GM19023 (cell line): ENCODE measurements around the gene PPFIA2.

Experiments used
- ATAC-seq: cut with Tn5 transposase; IDR thresholded peaks from one replicate; pipeline ENCODE4 v1.9.1; 2021; ENCODE audit warnings: mild to moderate bottlenecking, moderate library complexity; ENCODE audit not compliant: unreplicated experiment

Gene PPFIA2

DNA sequence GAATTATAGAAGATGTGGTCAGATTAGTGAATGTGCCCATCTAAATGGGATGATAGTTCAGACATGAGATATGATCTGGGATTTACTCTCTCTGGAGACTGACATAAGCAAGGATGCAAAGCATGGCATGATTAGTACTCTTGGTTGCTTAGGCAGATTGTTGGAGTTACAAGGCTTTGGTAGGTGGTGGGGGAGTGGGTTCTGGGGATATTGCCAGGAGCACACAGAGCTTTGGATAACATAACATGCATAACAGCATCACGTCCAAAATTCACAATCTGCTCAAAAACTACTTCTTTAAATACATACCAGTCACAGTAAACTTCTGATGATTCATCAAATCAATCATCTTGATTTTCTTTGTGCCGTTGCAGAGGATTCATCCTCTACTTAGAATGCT lies 393.9 kb downstream of the PPFIA2 start:
- no peak for ATAC-seq

DNA sequence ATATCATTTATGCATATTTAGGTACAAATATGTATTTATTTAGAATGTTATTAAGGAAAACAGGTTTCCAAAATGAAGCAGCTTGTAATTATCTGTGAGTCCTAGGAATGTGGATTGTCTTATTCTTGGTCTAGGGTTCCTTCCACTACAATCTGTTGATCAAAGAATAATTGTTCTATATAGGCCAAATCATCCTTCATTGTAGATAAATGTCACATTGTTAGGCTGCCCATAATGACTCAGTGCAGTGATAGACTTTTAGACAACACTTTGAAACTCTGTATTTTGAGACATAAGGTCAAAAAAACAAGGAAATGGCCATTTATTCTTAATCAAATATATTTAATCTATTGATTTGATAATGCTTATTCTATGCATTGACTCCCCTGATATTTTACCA lies 398.2 kb downstream of the PPFIA2 start:
- ATAC-seq: no peak

DNA sequence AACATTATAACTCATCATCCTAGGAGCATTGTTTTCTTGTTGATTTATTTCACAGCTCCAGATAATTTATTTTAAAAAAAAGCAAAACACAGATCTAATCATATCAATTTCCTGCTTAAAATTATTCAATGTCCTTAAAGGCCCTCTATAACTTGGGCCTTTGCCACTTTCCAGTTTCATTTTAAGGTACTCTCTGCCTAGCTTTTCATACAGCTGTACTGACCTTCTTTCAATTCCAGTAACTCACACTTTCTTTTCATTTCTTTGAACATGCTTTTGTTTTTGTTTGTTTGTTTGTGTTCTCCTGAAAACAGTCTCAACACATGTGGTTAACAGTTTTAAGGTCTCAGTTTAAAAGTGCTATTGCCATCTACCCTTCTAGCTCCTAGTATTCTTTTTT lies 399.4 kb downstream of the PPFIA2 start:
- no peak for ATAC-seq

DNA sequence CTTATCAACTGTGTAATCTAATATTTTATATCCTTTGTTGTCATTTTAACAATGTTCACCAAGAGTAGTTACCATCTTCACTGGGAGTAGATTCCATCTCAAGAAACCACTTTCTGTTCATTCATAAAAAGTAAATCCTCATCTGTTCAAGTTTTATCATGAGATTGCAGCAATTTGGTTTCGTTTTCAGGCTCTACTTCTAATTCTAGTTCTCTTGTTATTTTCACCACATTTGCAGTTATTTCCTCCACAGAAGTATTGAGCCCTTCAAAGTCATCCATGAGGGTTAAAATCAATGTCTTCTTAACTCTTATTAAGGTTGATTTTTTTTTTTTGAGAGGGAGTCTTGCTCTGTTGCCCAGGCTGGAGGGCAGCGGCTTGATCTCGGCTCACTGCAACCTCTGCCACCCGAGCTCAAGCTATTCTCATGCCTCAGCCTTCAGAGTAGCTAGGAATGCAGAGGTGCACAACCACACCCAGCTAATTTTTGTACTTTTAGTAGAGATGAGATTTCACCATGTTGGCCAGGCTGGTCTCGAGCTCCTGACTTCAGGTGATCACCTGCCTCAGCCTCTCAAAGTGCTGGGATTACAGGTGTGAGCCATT lies 404.7 kb downstream of the PPFIA2 start:
- ATAC-seq: no peak

DNA sequence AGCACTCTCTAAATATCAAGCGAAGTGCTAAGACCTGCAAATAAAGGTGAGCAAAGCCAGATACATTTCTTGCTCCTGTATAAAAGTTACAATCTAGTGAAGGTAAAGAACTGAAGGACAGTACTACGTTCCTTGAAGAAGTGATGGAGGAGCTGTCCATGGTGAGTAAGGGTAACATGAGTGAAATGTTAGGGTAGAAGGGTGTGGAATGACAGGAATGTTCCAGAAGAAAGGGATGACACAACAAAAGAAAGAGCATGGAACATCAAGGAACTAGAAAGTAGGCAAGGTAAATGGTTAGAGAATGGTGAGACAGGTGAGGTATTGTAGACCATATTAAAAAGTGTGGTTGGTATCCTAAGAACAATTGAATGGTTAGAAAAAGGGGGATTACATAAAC lies 408.8 kb downstream of the PPFIA2 start:
- no peak for ATAC-seq

DNA sequence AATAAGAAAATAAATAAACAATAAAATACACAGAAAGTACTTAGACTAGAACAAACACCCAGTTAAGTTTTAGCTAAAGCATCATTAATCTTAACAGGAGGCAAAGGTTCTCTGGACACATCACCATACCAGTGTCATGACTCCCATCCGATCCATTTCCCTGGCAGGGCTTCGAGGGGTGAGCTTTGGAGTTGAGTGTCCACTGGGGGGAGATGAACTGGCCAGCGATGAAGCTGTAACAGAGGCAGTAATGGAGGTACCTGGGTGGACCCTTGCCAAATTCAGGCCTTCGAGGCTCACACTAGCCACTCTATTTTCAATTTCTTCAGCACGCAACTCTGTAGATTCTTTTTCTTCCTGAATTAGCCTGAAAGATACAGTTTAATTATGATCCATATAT lies 411.7 kb downstream of the PPFIA2 start:
- no peak for ATAC-seq

DNA sequence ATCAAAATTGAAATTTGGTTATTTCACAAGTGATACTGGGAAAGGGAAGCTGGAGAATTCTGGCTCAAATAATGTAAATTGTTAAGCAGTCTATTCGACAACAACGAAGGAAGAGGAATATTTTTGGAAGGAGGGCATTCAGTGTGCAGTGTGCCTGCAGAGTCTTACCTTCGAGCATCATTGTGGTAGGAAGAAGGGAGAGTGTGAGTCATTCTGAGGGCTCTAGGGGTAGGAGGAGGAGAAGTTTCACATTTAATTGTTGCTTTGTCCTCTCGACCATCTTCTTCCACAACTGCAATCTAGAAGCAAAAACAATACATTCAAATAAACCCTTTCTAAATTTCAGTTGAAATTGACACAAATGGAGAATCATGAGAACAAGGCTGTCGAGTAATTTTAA lies 418.2 kb downstream of the PPFIA2 start:
- ATAC-seq: no peak

DNA sequence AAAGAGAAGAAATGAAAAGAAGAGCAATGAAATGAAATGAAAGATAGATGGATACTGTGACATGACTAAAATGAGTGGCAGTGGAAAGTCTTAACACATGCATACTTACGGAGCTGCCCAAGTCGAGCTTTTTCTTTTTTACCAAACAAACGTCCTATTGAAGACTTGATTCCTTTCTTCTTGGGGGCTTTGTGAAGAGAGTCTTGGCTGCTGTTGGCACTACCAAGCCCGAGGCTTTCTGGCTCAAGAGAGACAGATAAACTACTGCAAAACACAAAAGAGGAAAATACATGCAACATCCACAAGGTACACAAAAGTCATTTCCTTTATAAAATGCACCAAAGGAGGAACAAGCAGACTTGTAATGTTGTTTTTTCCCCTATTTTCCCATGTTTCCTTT lies 420.1 kb downstream of the PPFIA2 start:
- no peak for ATAC-seq

DNA sequence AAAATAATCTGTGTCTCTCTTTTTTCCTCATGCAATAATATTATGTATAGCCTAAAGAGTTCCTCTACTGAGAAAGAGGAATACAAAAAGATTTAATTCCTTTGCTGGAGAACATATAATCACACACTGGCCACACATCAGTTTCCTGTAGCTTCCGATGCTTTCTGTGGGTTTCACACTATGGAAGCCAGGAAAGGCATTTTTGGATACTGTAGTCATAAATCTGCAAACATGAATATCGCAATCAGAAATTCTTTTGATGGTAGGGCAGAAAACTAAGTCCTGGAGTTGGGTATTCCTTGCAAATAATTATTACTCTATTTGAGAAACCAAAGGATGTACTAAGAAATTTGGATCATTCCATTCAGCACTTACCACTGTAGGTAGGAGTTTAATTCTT lies 421.3 kb downstream of the PPFIA2 start:
- ATAC-seq: no peak

DNA sequence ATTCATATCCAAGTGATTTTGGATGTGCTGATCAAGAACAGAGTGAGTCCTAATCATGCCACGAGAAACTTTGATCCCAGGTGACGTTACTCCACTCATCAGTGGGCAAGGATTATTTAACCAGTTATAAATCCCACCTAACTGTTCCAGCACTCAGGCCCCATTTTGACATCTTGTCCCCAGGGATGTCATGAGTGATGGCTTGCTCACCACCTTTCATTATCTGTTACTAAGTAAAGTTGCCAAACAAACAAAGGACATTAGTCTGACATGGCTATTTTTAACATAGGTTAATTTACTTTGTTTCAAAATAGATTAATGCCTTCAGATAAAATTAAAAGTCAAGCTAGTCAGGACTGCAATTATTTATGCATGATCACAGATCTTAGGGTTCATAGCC lies 425.3 kb downstream of the PPFIA2 start:
- no peak for ATAC-seq

DNA sequence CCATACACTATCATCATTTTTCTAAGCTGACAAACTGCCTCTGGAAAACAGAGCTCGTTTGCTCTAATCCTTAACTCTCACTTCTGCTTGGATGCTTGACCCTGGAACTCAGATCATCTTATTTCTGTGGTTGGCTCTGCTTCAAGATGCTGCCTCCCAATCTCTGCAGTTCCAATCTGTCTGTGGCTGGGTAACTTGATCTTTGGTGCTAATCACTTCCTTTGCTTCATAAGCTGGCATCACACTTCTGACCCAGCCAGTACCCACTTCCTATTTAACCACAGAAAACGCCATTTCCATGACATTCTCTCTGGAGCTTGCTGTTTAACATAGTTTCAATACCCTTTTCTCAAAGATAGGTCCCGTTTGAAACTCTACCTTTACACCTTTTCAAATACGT lies 427.1 kb downstream of the PPFIA2 start:
- no peak for ATAC-seq

DNA sequence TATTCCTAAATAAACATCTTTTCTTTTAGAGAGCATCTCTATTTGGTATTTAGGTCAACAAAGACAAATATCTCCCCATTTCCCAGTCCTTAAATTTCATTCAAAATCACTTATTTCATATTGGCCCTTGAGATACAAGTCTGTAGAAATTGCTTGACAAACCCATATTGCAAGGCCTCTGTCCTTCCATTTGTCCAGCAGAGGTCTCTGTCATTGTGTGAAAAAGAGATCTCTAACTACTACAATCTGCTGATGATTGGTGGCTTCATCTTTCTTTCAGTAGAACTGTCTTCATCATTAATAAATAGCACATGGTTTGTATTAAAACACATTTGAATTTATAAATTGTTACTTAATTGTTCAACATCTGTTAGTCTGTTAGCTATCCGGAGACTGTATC lies 428.7 kb downstream of the PPFIA2 start:
- no peak for ATAC-seq

DNA sequence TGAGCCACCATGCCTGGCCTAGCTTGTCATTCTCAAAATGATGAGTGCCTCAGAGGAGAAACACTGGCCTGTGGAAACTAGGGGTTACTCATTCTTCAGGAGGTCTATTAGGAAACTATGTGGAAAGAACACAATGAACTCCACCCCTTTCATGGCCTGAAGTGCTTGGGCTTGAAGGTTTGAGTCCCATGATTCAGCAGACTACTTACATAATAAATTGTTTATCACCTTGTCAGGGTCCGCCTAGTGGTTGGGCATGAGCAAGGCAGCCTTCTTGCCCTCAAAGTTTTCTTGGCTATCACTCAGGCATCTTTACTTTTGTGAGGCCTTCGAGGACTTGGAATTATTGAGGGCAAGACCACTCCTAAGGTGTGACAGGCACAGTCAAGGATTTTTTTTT lies 430.1 kb downstream of the PPFIA2 start:
- ATAC-seq: peak; percentile 76

DNA sequence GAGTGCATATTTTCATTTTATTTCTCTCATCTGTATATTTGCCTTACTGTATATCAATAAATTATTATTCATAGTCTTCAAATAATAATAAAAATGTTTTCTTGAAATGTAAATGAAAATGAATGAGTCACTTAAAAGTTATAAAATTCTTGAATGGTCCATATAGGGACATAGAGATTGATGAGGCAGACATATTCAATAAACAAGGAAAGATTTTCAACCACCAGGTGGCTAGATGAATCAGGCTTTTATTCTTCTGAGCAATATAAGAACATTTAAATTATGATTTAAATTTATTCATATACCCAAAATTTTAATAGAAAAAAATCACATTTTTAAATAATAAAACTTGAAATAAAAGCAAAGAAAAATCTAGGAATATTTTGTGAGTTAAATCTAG lies 431.7 kb downstream of the PPFIA2 start:
- no peak for ATAC-seq

DNA sequence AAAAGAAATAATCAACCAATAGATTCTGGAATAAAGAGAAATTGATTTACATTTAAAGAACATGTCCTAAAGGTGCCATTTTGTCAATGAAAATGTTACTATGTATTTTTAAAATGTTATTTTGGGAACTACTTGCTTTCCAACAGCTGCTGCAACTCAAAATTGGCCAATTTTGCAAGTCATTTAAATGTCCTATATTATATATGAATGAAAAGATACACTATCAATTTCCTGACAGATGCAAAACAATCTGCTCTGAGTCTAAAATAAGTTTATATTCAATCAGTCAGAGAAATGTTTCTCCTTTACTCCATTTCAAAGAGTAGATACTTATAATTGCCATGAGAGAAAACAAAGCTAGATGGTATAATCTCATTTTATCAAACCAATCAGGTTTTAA lies 434.1 kb downstream of the PPFIA2 start:
- ATAC-seq: no peak

DNA sequence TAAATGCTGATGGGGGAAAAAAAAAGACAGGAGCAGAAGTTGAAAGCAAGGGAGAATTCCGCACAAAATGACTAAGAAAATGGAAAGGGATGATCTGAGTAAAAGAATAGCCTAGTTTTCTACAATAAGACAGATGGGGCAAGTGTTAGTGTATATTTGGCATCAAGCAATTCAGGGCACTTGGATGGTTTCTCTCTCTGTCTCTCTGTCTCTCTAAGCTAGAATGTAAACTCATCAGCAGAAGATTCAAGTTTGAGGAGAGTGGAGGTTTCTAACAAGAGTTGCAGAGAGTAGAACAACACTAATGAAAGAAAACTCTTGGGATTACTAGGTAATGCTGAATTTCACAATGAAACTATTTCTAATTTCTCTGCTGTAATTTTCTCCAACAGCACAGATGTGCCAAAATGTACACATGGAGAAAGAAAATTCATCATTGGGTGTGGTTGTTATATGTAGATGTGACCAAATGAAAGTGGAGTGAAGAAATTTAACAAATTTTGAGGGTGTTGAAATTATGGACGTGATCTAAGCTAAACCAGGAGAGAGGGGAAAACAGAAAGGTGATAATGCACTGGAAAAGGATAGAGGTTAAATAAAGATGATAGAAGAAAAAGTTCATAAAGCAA lies 444.1 kb downstream of the PPFIA2 start:
- ATAC-seq: no peak

DNA sequence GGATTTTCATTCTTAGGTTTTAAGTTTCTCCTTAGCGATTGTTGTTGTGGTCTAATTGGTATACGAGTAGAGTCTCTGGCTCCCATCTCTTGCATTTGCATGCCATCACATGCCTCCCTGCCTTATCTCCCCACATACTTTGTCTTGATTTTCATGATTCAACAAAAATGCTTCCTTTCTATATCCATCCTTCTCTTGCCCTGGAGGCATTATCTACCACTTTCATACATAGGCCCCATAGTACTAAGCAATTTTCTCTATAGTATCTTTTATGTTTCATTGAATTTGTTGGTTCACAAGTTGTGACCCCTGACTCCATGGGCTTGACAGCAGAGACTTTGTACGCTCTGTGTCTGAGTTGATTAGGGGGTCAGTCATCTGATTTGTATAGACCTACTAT lies 455.2 kb downstream of the PPFIA2 start:
- no peak for ATAC-seq

DNA sequence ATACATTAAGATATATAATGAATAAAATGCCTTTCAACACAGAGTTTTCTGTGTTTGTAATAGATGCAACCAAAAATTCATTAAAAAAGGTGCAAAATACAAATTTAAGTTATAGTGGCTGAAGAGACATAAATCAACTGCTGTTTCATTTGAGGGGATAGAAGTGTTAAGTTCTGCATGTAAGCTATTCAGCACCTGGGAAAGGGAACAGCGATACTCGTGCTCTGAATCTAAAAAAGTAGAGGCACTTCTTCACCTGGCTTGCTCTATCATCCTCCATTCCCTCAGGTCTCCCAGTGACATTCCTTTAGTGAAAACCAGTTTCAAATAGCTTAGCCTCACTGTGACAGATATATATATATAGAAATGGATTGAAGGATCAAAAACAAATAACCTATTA lies 458.7 kb downstream of the PPFIA2 start:
- no peak for ATAC-seq

DNA sequence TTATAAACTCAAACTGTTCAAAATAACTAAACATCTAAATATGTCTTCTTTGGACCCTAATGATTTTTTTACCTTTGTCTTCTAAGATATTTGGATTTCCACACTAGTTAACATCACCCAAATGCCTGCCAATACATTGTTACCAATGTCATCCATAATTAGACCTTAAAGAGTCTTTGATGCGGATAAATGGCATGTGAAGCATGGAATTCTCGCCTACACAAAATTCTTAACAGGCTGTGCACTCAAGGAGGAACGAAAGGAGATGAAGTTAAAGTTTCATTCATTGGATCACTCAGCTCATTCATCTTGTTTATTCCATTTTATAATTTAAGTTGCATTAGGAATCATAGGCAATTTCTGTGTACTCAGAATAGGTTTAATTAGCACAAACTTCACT lies 461.5 kb downstream of the PPFIA2 start:
- ATAC-seq: no peak

DNA sequence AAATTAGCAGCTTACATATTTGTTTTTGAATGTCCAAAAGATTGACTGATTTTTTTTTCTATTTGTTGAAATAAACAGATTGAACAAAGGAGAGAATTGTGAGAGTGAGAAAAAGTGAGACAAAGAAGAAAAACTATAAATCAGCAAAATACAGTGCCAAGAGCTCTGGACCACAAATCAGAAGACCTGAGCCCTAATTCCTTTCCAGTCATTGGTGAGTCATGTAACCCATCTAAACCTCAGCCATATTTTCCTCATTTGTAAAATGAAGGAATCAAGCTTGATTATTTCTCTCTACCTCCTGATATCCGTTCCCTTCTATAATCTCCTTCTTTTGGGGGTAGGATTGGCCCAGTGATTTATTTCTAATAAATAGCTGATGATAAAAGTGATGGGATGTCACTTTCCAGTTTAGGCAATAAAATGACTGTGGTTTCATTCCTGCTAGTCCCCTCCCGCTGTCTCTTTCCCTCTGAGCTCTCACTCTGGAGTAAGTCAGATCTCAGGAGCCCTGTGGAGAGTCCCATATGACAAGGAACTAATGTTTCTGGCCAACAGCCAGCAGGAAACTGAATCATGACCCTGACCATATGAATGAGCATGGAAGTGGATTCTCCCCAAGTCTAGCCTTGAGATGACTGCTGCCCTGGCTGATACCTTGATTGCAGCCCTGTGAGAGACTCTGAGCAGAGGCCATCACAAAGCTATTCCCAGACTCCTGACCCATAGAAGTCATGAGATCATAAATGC lies 462.4 kb downstream of the PPFIA2 start:
- ATAC-seq: no peak

DNA sequence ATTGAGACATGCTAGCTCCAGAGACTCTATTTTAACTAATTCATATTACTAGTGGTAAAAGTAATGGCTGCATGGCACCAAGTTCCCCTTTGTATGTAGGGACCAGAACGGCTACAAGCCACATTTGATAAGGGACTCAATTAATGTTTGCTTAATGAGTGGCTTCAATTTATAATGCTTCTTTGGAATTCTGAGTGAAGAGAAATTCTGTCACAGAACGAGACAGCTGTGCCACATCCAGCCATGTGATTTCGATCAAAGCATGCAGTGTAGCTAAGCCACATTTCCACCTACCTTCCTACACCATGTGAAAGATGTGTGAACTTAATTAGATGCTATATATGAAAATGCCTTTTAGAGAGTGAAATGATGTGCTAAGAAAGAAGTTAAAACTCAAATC lies 463.9 kb downstream of the PPFIA2 start:
- ATAC-seq: no peak
